HL-60/S4 treated with retinoic acid at 250 ng/mL for 4 days and 3 days (cell line): ENCODE results near the gene PLXNC1.

Experiments used
- in situ Hi-C: fragments of 300-500 bp; cut with MboI; formaldehyde crosslinking; loops from 2 replicates; pipeline ENCODE4 v1.7.0; 2022; ENCODE audit warnings: low sequenced_read_pairs

The PLXNC1 gene

DNA sequence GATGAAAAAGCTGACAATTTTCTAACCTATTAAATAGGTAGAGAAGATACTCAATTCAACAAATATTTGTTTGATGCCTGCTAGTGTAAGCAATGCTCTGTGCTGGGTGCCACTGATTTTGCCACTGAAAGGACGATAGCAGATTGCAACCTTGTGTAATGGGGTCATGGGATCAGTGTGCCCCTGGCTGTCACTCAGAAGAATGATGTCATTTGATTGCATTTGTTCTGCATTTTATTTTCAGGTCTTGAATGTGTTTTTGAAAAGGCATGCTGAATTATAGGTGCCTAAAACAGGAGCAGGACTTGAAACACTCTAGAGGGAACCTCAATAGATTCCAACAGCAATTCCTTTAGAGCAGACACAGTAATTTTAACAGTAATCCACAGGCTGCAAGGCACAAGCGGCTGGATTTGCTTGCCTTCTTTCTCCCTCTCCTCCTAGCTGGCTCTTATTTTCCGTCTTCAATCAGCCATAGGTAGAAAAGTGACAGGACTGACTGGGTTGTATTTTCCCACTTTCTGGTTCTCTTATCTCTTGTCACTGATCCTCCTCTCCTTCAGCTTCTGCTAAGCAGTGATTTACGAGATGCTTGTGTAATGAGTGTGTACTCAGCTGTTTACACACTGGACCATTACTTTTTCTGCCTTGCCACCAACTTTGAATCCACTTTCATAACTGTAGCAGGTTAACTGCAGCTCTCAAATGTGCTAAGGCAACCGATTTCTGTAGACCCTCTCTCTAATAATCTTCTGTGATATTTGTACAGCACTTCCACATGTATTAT is 4.1 kb downstream of the PLXNC1 start:
- in situ Hi-C loops = no loop called here

DNA sequence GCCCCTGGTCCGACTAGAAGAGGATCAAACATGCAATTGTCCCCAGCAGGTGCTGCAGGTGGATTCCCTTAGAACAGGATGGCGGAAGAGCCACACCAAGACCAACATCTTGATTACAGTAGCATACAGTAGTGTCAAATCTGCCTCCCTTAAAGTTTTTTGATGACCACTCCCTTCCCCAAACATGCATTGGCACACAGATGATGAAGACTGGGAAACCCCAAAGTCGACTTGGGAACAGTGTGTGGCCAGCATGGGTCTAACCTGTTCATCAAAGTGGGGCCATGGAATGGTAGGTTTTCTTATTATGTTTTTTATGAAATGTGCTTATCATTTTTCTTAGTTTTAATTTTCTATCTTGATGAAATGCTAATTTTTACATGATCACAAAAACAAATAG is 8.8 kb downstream of the PLXNC1 start:
- in situ Hi-C loops = no loop called here

GRCh38 chr12:94157981-94158411 is 9.6 kb downstream of the PLXNC1 start:
- in situ Hi-C loops = no loop called here

DNA sequence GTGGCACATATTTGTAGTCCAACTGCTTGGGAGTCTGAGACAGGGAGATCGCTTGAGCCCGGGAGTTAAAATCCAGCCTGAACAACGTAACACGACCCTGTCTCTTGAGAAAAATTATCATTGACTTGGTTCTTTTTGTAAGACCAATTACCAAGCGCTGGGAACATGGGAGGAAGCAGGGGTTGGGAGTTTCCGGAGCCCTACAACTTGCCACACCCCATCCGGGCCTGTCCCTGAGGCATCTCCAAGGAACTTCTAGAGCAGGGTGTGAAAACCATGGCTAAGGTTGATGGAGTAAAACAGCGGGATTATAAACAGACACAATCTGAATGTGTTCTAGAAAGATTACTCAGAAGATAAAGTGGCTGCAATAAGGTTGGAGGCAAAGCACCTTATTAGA is 10.3 kb downstream of the PLXNC1 start:
- in situ Hi-C loops = no loop called here

DNA sequence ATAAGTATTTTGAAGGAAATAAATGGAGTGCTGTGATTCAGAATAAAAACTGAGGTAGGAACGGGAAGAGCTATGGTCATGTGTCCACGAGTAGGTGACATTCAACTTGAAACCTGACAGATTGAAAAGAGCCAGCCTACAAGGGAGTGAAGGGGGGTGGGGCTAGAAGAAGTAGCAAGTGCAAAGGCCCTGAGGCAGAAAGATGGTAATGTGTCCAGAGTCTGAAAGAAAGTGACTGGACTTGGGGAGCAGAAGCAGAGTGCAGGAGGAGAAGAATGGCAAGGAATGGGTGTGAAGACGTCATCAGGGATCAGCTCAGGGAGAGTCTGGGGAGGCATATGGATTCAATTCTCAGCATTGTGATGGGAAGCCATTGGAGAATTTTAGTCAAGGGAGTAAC is 13.7 kb downstream of the PLXNC1 start:
- in situ Hi-C loops = no loop called here

- in situ Hi-C loops = no loop called here
These were observed 15.5 kb downstream of the PLXNC1 start for GRCh38 chr12:94163850-94164249.

GRCh38 chr12:94165138-94165537 is 16.8 kb downstream of the PLXNC1 start:
- in situ Hi-C loops = no loop called here

DNA sequence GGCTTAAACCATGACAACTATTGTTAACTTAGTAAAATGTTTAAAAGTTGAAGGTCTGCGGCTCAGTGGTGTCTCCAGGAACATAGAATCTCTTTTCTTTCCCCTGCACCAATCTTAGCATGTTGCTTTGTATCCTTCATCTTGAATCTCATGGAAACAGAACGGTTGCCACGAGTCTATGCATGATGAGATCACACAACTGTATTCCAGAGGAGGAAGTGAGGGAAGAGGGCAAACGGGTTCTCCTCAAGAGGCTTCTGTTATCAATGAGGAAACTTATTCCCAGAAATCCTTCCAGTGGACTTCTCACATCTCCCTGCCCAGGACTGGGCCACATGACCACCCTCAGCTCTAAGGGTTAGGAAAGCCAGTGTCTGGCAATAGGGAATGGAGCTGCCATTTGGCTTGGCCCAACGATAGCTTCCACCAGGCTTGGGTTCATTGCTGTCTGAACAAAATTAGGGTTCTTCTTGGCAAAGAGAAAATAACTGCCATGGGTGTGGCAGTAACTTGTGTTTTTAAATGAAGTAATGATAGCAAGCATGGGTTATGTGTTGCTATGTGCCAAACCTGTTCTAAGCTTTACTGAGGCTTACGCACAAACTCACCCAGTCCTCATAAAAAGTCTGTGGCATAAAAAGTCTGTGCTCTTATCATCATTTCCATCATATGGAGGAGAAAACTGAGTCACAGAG is 17.4 kb downstream of the PLXNC1 start:
- in situ Hi-C loops = no loop called here

GRCh38 chr12:94167071-94167755 is 18.8 kb downstream of the PLXNC1 start:
- in situ Hi-C loops = no loop called here

GRCh38 chr12:94167756-94168416 is 19.5 kb downstream of the PLXNC1 start:
- in situ Hi-C loops = no loop called here

DNA sequence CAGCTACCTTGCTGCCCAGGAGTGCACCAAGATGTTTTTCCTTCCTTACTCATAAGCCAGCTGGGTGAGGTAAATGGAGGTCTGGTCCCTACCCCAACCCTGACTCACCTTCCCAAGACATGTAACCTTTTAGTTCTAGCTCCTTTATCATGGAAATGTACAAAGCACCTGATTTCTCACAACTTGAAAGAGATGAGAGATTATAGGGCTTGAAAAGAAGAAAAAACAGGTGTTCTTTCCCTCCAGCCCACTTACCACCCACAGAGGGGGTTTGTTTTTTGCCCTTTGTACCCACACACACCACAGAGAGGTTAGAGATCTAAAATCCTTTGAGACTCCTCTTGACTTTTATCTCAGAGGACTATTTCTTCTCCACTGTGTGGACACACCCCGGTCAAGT is 21.1 kb downstream of the PLXNC1 start:
- in situ Hi-C loops = no loop called here

GRCh38 chr12:94169966-94170689 is 21.8 kb downstream of the PLXNC1 start:
- in situ Hi-C loops = no loop called here

DNA sequence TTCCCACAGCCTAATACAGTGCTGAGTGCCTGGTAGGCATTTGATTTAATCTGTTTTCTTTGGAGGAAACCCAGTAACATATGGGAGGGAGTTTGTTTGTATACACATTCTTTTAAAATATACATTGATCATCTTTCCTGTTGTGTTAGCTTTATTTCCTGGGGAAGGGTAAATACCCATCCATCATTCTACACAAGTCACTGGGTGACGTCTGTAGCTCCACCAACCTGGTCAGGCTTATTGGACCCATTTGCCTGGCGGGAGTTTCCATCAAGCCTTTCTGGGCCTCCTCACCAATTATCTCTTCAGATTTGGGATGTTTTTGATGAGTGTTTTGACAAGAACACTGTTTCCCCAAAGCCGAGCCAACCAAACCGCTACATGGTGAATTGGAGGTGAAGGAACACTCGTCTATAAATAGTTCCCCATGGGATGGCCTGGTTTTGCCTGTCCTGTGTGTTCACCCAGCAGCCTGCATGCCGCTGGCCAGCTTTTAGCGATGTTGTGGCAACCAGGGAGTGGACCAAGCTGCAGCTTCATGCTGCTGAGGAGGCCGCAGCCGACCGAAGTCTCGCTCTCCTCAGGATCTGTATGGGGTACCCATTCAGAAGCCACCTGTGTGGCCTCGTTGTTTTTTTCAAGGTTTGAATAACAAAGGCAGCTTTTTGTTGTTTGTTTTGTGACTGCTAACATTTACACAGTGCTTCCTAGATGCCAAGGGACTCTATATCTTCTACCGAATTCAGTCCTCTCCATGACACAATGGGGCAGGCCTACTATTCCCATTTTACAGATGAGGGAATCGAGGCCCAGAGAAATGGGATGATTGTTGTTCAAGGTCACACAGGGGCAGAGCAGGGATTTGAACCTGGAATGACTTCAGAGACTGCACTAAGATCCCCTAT is 22.6 kb downstream of the PLXNC1 start:
- in situ Hi-C loops = no loop called here

- in situ Hi-C loops = no loop called here
These were observed 23.2 kb downstream of the PLXNC1 start for GRCh38 chr12:94171595-94171930.

- in situ Hi-C loops = no loop called here
These were observed 23.7 kb downstream of the PLXNC1 start for GRCh38 chr12:94172031-94172430.

DNA sequence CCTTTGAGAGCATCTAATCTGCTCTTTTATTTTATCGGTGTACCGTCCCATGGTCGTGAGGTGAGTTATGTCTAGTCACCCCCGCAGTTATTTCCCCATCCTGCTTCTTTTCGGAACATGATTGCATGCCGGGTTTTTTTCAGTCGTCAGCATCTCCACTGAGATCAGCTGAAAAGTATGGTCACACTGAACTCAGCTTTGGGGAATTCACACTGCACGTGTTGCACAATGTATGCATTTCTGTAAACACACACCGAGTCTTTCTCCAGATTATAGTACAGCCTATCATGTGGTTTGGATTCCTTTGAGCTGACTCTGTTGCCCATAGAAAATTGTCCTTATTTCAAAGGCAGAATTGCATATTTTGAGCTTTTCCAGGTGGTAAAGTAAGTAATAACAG is 24.6 kb downstream of the PLXNC1 start:
- in situ Hi-C loops = no loop called here

DNA sequence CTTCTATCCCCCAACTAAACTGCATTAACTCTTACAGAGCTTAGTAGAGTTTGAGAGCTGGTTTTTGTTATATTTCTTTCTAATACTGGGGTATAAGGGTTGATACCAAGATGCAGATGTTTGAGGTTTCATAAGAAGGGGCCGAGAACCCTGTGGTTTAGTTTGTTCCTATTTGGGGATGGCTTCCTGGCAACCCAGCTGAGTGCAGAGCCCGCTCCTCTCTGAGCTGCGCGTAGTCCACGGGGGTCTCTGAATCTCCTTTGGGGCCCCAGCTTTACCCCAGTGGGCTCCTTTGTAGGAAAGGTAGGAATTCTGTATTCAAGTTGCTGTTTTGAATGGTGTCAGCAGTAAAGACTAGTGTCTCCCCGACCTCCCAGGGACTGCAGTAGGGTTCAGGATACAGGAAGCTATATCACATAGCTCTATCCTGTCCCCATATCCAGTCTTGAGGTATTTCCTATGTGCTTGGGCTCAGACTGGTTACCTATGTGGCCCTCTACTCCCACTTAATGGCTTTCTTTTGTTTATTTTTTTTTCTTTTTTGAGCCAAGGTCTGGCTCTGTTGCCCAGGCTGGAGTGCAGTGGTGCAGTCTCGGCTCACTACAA is 25.4 kb downstream of the PLXNC1 start:
- in situ Hi-C loops = no loop called here

DNA sequence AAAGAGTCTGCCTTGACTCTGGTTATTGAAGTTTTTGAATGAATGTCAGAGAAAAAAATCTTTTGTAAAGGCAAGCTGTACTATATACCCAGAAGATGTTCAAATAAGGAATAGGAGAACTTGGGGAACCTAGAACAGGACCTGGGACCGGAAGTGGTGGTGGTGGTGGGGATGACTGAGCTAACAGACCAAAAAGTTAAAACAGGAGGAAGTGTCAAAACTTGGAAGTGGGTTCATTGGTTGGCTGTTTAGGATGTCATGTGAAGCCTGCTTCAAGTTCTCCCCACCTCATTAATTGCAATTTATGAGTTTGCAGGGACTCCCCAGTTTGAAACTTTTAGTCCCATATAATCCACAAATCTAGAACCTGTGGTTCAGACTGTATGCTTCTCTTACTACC is 26.2 kb downstream of the PLXNC1 start:
- in situ Hi-C loops = no loop called here
